Measurements from ENCODE around the gene CHRD.
"Not testable (repeated sequence)": the region's sequence is repeated elsewhere in the genome, so short reads cannot be mapped to it uniquely, and the experiment has no call there.

Gene CHRD

DNA sequence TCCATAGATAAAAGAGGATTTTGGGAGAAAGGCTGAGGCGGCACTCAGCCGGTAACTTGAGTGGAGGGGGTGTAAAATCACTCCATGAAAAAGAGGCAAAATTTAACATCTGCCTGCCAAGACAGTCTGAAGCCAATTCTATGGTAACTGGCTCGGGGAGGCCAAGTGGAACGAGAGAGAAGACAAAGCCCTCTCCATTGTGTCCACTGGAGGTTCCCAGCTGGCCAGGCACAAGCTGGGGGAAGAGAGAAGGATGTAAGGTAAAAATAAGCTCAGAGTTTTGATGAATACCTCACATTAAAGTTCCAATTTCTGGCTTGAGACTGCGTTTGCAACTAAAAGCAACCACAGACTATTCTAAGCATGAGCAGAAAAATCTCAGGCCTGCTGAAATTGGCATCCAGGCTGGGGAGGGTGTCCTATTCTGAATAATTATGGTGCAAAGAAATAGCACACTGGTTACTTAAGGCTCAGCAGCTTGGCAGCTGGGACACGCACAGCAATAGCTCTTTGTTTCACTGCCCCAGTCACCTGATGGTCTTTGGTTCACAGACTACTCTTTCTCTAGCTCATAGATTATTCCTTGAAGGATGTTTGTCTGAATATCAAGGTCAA, 48.8 kb downstream of the CHRD start:
- DNase-seq, result no peak

DNA sequence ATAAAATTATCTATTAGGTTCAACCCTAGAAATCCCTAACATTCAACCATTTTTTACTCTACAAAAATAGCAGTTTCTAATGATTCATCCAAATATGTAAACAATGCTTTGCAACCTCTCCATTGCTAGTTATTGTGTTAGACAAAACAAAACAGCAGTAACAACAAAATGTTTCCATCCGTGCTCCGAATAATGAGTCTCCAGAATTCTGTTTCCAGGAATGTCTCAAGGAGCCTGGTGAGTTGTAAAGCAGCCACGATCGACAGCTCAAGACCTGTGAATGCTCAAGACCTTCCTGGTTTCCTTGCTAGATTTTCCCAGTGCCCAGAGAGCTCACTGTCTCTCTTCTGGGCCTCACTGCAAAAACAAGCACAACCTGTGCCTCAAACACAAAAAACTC, 49.9 kb downstream of the CHRD start:
- DNase-seq, result no peak

- no peak for DNase-seq
Measured at GRCh38 chr3:184430940-184431339, 51.1 kb downstream of the CHRD start.

DNA sequence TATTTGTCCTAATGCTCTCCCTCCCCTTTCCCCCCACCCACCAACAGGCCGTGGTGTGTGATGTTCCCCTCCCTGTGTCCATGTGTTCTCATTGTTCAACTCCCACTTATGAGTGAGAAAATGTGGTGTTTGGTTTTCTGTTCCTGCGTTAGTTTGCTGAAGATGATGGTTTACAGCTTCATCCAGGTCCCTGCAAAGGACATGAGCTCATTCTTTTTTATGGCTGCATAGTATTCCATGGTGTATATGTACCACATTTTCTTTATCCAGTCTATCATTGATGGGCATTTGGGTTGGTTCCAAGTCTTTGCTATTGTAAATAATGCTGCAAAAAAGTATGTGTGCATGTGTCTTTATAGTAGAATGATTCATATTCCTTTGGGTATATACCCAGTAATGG, 53.3 kb downstream of the CHRD start:
- not testable (repeated sequence) for DNase-seq

DNA sequence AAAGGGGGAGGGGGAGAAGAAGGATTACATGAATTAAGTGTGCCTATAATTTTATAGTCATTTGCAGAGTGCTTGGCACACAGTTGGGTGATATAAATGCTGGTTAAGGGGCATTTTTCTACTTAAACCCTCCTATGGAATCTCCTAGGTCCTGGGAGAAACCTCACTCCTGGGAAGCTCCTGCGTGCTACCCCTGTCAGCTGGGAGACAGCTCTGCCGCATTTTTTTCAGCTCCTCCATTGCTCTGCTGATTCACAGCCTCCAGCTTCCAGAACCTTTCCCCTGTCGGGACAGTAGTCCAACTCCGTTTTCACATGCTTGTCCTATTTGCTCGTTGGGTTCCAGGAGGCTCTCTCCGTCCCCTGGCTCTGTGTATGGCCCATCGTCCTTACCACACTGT, 59.2 kb downstream of the CHRD start:
- DNase-seq, result no peak

Measured in CD4-positive, alpha-beta T cell treated with Interleukin-17A for 1 hour (primary cell).